ENCODE measurements around the gene MYBPH.

The MYBPH gene

GRCh38 chr1:203148579-203148978, 27.0 kb downstream of the MYBPH start:
- DNase-seq (ENCODE audit: low read depth, low spot score) = no peak

GRCh38 chr1:203148127-203148526, 27.5 kb downstream of the MYBPH start:
- DNase-seq (ENCODE audit: low read depth, low spot score) = no peak

- no peak for DNase-seq (ENCODE audit: low read depth, low spot score)
These were observed 28.2 kb downstream of the MYBPH start for GRCh38 chr1:203147376-203147775.

GRCh38 chr1:203146537-203146936, 29.1 kb downstream of the MYBPH start:
- no peak for DNase-seq (ENCODE audit: low read depth, low spot score)

GRCh38 chr1:203146042-203146369, 29.6 kb downstream of the MYBPH start:
- no peak for DNase-seq (ENCODE audit: low read depth, low spot score)

GRCh38 chr1:203145321-203146041, 30.1 kb downstream of the MYBPH start:
- DNase-seq (ENCODE audit: low read depth, low spot score) = no peak

- no peak for DNase-seq (ENCODE audit: low read depth, low spot score)
These were observed 31.0 kb downstream of the MYBPH start for GRCh38 chr1:203144661-203145060.

GRCh38 chr1:203143641-203144040, 32.0 kb downstream of the MYBPH start:
- no peak for DNase-seq (ENCODE audit: low read depth, low spot score)

- no peak for DNase-seq (ENCODE audit: low read depth, low spot score)
These were observed 32.8 kb downstream of the MYBPH start for GRCh38 chr1:203142684-203143408.

- DNase-seq (ENCODE audit: low read depth, low spot score) = no peak
These were observed 33.5 kb downstream of the MYBPH start for GRCh38 chr1:203142124-203142523.

- no peak for DNase-seq (ENCODE audit: low read depth, low spot score)
These were observed 34.7 kb downstream of the MYBPH start for GRCh38 chr1:203140743-203141520.

GRCh38 chr1:203139976-203140475, 35.6 kb downstream of the MYBPH start:
- DNase-seq (ENCODE audit: low read depth, low spot score) = no peak

GRCh38 chr1:203138066-203138465, 37.6 kb downstream of the MYBPH start:
- no peak for DNase-seq (ENCODE audit: low read depth, low spot score)

GRCh38 chr1:203137324-203137723, 38.3 kb downstream of the MYBPH start:
- no peak for DNase-seq (ENCODE audit: low read depth, low spot score)

- no peak for DNase-seq (ENCODE audit: low read depth, low spot score)
These were observed 39.1 kb downstream of the MYBPH start for GRCh38 chr1:203136409-203137042.

GRCh38 chr1:203135636-203136305, 39.9 kb downstream of the MYBPH start:
- no peak for DNase-seq (ENCODE audit: low read depth, low spot score)

- DNase-seq (ENCODE audit: low read depth, low spot score) = no peak
These were observed 41.5 kb downstream of the MYBPH start for GRCh38 chr1:203133970-203134725.

GRCh38 chr1:203131548-203132200, 44.0 kb downstream of the MYBPH start:
- DNase-seq (ENCODE audit: low read depth, low spot score) = no peak

GRCh38 chr1:203130358-203130985, 45.2 kb downstream of the MYBPH start:
- DNase-seq (ENCODE audit: low read depth, low spot score) = no peak
